Stimulated activated CD8-positive, alpha-beta memory T cell treated with anti-CD3 and anti-CD28 coated beads, Interleukin-15, amount 100 ng/mL, for 24 hours (primary cell): ENCODE measurements around the gene DAPK1.

Experiments used
- DNase-seq: peaks from one replicate; pipeline ENCODE4 v3.0.0-alpha.2; 2020; ENCODE audit warnings: low read depth

Gene DAPK1

GRCh38 chr9:87613265-87614111, 115.8 kb downstream of the DAPK1 start:
- no peak for DNase-seq

- DNase-seq, result no peak
Observed at GRCh38 chr9:87614397-87614796, 116.7 kb downstream of the DAPK1 start.

- no peak for DNase-seq
Observed at GRCh38 chr9:87615136-87615535, 117.5 kb downstream of the DAPK1 start.

- DNase-seq, result no peak
Observed at GRCh38 chr9:87615547-87616148, 118.0 kb downstream of the DAPK1 start.

- DNase-seq, result no peak
Observed at GRCh38 chr9:87618226-87618625, 120.6 kb downstream of the DAPK1 start.

- no peak for DNase-seq
Observed at GRCh38 chr9:87618931-87619330, 121.3 kb downstream of the DAPK1 start.

GRCh38 chr9:87619346-87619745, 121.7 kb downstream of the DAPK1 start:
- no peak for DNase-seq

GRCh38 chr9:87620731-87621322, 123.2 kb downstream of the DAPK1 start:
- no peak for DNase-seq

GRCh38 chr9:87622098-87622497, 124.4 kb downstream of the DAPK1 start:
- no peak for DNase-seq

- DNase-seq, result no peak
Observed at GRCh38 chr9:87622923-87623322, 125.3 kb downstream of the DAPK1 start.

GRCh38 chr9:87628346-87628745, 130.7 kb downstream of the DAPK1 start:
- DNase-seq, result no peak

- no peak for DNase-seq
Observed at GRCh38 chr9:87629104-87629503, 131.4 kb downstream of the DAPK1 start.

- DNase-seq, result no peak
Observed at GRCh38 chr9:87630266-87630665, 132.6 kb downstream of the DAPK1 start.

GRCh38 chr9:87630846-87631245, 133.2 kb downstream of the DAPK1 start:
- no peak for DNase-seq

GRCh38 chr9:87635656-87636501, 138.2 kb downstream of the DAPK1 start:
- no peak for DNase-seq

- DNase-seq, result no peak
Observed at GRCh38 chr9:87638292-87638691, 140.6 kb downstream of the DAPK1 start.

GRCh38 chr9:87639949-87640348, 142.3 kb downstream of the DAPK1 start:
- no peak for DNase-seq

GRCh38 chr9:87640385-87640795, 142.7 kb downstream of the DAPK1 start:
- DNase-seq, result no peak

- no peak for DNase-seq
Observed at GRCh38 chr9:87641067-87641466, 143.4 kb downstream of the DAPK1 start.

GRCh38 chr9:87642330-87643106, 144.9 kb downstream of the DAPK1 start:
- no peak for DNase-seq

GRCh38 chr9:87643107-87643650, 145.5 kb downstream of the DAPK1 start:
- no peak for DNase-seq
